ENCODE results near the gene NCSTN.

NCSTN gene

GRCh38 chr1:160342953-160343869, at the start of gene NCSTN, which contains the start of gene COPA:
Gene NCSTN (plus strand): TSS chr1:160343383. CDS start chr1:160343397, 14 bp downstream.
Gene COPA (minus strand): TSS chr1:160343250. CDS start chr1:160343170, 80 bp downstream.
- DNase-seq: peak; percentile 93

- no peak for DNase-seq
These were observed 47.1 kb upstream of the NCSTN start for GRCh38 chr1:160296036-160296435.

- DNase-seq: no peak
These were observed 43.0 kb upstream of the NCSTN start for GRCh38 chr1:160300173-160300572.

- no peak for DNase-seq
These were observed 35.9 kb upstream of the NCSTN start for GRCh38 chr1:160307118-160307791.

GRCh38 chr1:160308451-160309184, 34.6 kb upstream of the NCSTN start:
- DNase-seq: no peak

- no peak for DNase-seq
These were observed 34.0 kb upstream of the NCSTN start for GRCh38 chr1:160309185-160309557.

- no peak for DNase-seq
These were observed 33.6 kb upstream of the NCSTN start for GRCh38 chr1:160309571-160309970.

GRCh38 chr1:160315359-160315758, 27.8 kb upstream of the NCSTN start:
- DNase-seq: no peak

- no peak for DNase-seq
These were observed 20.4 kb upstream of the NCSTN start for GRCh38 chr1:160322831-160323230.

- DNase-seq: no peak
These were observed 17.9 kb upstream of the NCSTN start for GRCh38 chr1:160325252-160325651.

GRCh38 chr1:160326418-160326817, 16.8 kb upstream of the NCSTN start:
- DNase-seq: no peak

GRCh38 chr1:160328184-160328583, 15.0 kb upstream of the NCSTN start:
- no peak for DNase-seq

GRCh38 chr1:160330119-160330518, 13.1 kb upstream of the NCSTN start:
- DNase-seq: no peak

- DNase-seq: no peak
These were observed 10.7 kb upstream of the NCSTN start for GRCh38 chr1:160332516-160332915.

- DNase-seq: no peak
These were observed 4.6 kb upstream of the NCSTN start for GRCh38 chr1:160338580-160338979.

- DNase-seq: no peak
These were observed 3.0 kb upstream of the NCSTN start for GRCh38 chr1:160340146-160340545.

GRCh38 chr1:160340866-160341265, 2.3 kb upstream of the NCSTN start:
- no peak for DNase-seq

- DNase-seq: peak; percentile 9
These were observed 657 bp upstream of the NCSTN start for GRCh38 chr1:160342526-160342925.

- DNase-seq: no peak
These were observed 1.1 kb downstream of the NCSTN start for GRCh38 chr1:160344241-160344640.

- DNase-seq: no peak
These were observed 1.8 kb downstream of the NCSTN start for GRCh38 chr1:160344936-160345335.

GRCh38 chr1:160346463-160346862, 3.3 kb downstream of the NCSTN start:
- DNase-seq: no peak

GRCh38 chr1:160346958-160347357, 3.8 kb downstream of the NCSTN start:
- no peak for DNase-seq

- DNase-seq: no peak
These were observed 8.4 kb downstream of the NCSTN start for GRCh38 chr1:160351629-160352028.

All from activated CD4-positive, alpha-beta T cell treated with anti-CD3 and anti-CD28 coated beads for 48 hours (primary cell).